HL-60/S4 treated with phorbol 12-myristate 13-acetate at 8.2 ng/mL for 4 days and 3 days (cell line): ENCODE measurements around the gene PPP1R1C.

Source experiments
- in situ Hi-C: fragments of 300-500 bp; cut with MboI; formaldehyde crosslinking; loops from 2 replicates; pipeline ENCODE4 v1.15.0; 2022; ENCODE audit warnings: low sequenced_read_pairs

PPP1R1C gene

GRCh38 chr2:181970160-181970794 lies 15.4 kb upstream of the PPP1R1C start:
- in situ Hi-C loops: no loop called here

DNA sequence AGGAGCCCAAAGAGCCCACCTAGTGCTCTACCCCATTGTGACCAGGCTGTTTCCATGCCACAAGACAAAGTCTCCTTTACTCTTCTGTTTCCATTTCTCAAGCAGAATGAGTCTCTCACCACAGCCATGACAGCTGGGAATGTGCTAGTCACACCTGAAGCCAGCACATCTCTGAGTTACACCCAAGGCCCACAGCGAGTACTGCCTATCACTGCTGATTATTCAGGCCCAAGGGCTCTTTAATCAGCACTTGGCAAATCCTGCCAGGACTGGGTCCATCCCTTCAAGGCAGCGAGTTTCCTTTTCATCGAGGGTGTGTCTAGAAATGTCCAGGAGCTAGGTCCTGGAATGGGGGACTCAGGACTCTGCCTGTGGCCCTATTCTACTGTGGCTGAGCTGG lies 14.6 kb upstream of the PPP1R1C start:
- in situ Hi-C loops: no loop called here

GRCh38 chr2:181972431-181973170 lies 13.1 kb upstream of the PPP1R1C start:
- in situ Hi-C loops: no loop called here

DNA sequence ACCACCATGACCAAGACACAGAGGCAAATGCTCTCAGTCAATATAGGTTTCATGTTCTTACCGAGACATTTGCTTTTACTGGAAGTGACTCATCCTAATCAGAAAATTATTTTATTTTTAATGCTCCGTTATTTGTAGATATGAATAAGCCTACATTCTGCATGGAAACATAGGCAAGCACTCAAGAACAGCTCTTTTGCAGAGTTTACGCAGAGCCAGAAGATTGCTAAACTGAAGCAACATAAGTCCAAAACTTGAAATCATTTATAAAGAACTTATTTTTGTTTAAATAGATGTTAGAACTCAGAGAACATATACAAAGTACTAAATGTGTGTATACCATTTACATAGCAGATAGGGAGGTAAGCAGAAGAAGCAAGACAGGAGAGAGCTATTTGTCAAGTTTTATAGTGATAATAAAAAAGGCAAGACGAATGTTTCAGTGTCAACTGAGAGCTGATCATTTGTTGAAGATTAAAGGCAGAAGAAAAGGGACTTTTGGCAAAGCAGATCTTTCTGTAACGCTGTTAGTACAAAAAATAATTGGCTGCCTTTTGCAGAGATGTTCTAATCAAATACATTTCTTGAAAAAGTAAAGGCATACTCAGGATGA lies 12.4 kb upstream of the PPP1R1C start:
- in situ Hi-C loops: no loop called here

GRCh38 chr2:181977661-181978350 lies 7.8 kb upstream of the PPP1R1C start:
- in situ Hi-C loops: no loop called here

GRCh38 chr2:181978351-181979150 lies 7.1 kb upstream of the PPP1R1C start:
- in situ Hi-C loops: no loop called here

GRCh38 chr2:181984060-181984459 lies 1.6 kb upstream of the PPP1R1C start:
- in situ Hi-C loops: no loop called here

GRCh38 chr2:181984814-181985631 lies 630 bp upstream of the PPP1R1C start:
- in situ Hi-C loops: no loop called here

- in situ Hi-C loops: no loop called here
These were observed 2.7 kb downstream of the PPP1R1C start for GRCh38 chr2:181988154-181988924.

- in situ Hi-C loops: no loop called here
These were observed 3.4 kb downstream of the PPP1R1C start for GRCh38 chr2:181989099-181989498.

DNA sequence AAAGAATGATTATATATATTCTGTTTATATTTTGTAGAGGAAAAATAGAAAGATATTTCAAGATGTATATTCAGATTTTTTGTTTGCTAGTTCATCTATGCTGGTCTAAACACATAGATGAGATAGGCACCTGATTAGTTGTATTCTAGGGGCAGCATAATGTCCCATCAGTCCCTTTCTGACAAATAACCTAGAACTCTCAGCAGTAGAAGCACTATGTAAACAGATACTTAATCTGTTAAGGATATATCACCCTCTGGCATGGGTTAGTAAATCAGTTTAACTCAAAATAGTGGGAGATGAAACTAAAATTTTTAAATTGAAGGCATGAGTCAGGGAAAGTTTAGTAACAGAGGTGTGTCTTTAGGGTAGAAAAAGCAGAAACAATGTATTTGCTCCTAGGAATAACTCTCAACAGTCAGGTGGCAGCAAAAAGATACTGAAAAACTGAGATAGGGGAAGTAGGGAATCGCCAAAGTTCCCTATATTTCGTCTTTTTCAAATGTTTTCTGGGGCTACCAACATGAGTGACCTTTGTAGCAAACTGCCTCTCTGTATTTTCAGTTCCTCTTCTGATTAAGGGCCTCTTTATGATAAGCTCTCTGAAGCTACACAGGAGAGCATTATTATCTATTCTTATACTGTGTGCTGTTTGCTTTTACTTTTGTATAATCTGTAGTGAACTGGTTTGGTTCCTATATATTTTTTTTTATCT lies 5.7 kb downstream of the PPP1R1C start:
- in situ Hi-C loops: no loop called here

- in situ Hi-C loops: no loop called here
These were observed 7.1 kb downstream of the PPP1R1C start for GRCh38 chr2:181992776-181993175.

DNA sequence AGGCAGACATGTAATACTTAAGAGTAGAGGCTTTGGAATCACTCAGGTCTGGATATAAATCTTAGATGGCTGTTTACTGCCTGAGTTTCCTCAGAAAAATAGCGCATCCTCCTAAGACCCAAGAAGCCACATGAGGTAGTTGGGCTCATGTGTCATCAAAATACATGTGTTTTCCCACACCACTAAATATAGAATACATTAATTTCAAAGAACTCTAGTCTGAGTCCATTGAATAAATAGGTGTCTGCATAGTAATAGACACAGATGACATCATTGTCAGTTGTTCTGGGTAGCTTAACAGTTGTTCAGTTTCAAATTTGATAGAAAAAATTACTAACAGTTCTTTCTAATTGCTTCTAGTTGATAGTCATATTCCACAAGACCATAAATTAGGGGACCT lies 9.6 kb downstream of the PPP1R1C start:
- in situ Hi-C loops: no loop called here

GRCh38 chr2:181998041-181998835 lies 12.6 kb downstream of the PPP1R1C start:
- in situ Hi-C loops: no loop called here

GRCh38 chr2:181998891-181999654 lies 13.4 kb downstream of the PPP1R1C start:
- in situ Hi-C loops: no loop called here

GRCh38 chr2:181999911-182000310 lies 14.3 kb downstream of the PPP1R1C start:
- in situ Hi-C loops: no loop called here

GRCh38 chr2:182004945-182005520 lies 19.4 kb downstream of the PPP1R1C start:
- in situ Hi-C loops: no loop called here
